GM18907 (cell line): ENCODE results near the gene INPP4B.
"Not testable (repeated sequence)": the region's sequence is repeated elsewhere in the genome, so short reads cannot be mapped to it uniquely, and the experiment has no call there.

Source experiments
- ATAC-seq: cut with Tn5 transposase; IDR thresholded peaks from one replicate; pipeline ENCODE4 v1.9.1; 2021; ENCODE audit warnings: mild to moderate bottlenecking, moderate library complexity; ENCODE audit not compliant: unreplicated experiment

Gene INPP4B

DNA sequence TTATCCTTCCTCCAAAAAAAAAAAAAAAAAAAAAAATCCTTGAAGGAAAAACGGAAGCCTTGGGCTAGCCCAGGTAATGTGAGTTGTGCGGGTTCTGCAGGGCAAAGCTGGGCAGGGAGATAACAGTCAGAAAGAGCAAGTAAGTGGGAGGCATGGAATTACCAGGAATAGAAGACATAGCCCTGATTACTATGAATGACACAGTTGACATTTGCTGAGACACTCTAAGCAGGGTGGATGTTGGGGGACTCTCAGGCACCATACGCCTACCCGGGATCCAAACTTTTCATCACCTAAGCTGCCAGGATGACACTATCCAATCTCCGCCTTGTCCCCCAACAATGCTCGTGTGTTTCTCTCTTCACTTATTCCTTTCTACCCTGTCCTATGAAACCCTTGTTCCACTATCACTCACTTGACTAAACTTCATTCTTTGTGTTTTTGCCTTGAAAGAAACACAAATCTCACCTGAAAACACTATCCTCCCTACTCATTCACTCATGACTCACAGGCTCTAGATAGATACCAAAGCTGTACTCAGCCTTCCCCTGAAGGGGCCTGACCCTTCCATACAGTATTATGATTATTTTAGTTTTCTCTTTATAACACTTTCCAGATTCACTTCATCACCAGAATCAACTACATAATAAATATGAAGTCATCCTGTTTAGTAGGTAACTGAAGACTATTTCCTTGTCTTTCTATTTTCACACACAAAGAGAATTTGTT is 158.4 kb downstream of the INPP4B start:
- no peak for ATAC-seq

DNA sequence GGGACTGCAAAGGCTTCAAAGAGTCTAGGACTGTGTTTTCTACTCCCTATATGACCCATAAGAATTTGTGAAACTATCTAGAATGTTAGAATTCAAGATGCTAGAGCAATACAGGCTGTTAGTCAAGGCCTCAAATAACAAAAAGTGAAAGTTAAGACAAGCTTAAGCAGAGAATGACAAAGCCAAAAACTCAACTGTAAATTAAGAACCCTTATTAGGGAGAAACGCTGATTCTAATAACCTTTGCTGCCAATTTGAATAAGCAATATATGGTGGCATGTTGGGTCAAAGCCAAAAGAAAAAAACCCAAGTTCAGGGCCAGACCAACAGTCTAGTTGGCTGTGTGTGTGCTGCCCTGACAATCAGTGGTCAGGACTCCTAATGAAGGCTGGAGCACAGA is 160.0 kb downstream of the INPP4B start:
- no peak for ATAC-seq

DNA sequence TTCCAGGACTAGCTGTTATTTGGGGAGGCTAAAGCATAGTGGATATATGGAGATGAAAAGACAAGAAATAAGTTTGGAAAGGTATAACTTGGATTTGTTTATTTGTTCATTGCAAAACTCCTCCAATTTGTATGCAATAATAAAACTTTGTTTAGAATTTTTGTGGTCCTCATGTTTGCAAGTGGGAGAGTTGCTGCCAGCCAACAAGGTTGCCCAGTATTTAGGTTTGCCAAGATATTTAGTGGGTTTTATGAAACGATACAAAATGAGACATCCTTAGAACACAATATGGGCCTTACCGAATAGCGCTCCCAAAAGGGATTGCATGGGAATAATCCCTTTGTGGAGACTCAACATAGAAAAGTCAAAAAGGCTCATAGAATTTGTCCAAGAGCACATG is 162.1 kb downstream of the INPP4B start:
- no peak for ATAC-seq

DNA sequence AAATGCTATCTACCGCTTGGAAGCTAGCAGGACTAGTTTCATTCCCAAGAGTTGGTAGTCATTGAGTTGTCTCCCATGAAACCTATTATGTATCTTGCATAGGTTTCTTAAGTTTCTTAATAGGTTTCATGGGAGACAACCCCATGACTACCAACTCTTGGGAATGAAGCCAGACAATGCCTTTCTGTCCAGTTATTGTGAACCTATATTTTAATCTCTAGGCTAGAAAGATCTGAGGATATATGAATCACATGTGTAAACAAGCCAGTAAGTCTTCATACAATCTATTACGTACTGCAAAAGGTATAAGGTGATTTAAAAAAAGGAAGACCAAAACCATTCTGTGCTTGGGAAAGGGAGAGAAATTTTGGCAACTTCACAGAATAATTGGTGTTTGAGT is 162.6 kb downstream of the INPP4B start:
- no peak for ATAC-seq

DNA sequence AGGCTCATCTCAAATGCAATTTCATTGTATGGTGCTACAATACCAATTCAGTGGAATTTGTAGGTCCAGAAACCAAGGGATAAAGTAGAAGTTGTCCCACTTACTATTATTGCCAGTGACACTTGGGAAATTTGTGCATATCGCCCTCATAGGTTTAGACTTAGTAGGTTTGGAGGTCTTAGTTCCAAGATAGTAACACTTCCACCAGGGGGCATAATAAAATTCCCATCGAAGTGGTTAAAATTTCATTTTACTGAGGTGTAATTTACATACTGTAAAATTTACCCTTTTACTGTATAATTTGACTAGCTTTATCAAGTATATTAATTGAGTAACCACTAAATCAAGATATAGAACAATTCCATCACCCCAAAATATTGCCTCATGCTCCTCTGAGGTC is 174.6 kb downstream of the INPP4B start:
- no peak for ATAC-seq

DNA sequence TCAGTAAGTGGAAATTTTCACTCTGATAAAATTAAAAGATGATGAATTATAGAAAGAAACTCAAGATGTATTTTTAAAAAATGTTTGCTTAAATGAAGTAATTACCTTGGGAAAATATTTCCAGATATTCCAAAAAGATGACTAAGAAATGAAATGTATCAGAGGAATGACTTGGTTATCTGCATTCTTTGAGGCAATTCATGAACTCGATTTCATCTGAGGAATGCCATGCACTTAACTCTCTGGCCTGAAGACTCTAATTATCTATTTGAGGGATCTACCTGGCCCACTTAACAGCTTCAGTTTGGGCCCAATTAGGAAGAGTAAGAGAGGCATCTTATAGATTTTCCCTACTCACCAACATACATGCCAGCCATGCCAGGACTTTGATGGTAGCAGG is 182.3 kb downstream of the INPP4B start:
- ATAC-seq = no peak

DNA sequence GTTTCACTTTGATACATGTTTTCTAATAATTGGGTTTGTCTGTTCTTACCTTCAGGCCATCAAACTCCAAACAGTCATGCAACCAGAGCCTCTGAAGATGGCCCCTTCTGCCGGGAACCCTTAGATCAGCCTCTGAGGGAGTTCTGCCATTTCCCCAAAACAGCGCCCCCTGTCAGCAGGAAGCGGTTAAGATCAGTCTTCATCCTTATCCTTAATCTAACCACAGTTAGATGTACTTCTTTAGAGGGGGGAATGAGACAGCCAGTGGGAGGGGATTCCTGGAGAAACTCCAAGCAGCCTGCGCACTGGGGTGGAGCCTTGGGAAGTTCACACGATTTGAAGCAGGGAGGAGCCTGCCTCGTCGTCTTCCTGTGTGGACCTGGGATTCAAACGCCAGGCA is 185.4 kb downstream of the INPP4B start:
- no peak for ATAC-seq

DNA sequence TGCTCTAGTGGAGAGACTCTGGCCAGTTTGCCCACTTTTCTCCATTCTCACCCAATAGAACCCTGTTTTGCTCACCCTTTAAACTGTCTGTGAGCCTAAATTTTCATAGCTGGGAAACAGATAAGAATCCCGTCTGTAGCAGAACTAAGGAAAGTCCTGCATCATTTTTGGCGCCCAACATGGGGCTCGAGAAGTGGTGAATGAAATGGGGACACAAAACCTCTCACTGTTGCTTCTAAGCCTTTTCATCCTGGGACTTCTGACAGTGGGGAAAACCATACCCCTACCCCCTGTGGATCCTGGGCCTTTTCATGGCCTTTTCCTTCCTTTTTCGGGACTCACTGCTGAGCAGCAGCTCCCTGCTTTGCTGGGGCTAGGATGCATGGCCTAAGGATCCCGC is 189.9 kb downstream of the INPP4B start:
- ATAC-seq = no peak

DNA sequence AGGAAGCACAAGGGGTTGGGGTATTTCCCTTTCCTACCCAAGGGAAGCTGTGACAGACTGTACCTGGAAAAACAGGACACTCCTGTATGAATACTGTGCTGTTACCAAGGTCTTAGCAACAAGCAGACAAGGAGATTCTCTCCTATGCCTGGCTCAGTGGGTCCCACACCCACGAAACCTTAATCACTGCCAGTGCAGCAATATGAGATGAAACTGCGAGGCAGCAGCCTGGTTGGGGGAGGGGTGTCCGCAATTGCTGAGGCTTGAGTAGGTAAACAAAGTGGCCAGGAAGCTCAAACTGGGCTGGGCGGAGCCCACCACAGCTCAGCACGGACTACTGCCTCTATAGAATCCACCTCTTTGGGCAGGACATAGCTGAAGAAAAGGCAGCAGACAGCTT is 197.7 kb downstream of the INPP4B start:
- ATAC-seq = no peak

DNA sequence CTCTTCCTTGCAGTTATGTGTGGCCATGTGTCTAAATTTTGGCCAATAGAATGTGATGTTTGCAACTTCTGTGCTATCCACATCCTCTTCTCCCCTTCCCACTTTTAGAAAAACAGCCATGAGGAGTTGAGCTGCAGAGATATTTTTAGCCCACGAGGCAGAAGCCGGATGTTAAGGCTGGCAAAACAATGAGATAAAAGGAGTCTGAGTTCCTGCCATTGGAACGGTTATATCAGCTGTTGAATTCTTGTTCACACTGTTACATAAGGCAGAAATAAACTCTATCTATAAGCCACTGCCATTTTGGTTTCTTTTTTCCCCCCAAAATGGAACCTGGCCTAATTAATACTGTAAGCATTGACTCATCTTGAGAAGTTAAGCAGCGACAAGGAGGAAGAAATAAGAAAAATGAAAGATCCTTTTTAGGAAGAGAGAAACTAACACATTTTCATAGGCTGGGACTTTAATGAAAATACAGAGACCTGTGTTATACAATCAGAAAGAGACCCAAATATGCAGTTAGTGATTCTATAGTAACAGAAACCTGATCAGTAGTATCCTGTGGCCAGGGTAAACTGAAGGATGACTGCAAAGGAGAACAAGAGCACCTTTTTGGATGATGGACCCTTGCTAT is 200.5 kb downstream of the INPP4B start:
- no peak for ATAC-seq

DNA sequence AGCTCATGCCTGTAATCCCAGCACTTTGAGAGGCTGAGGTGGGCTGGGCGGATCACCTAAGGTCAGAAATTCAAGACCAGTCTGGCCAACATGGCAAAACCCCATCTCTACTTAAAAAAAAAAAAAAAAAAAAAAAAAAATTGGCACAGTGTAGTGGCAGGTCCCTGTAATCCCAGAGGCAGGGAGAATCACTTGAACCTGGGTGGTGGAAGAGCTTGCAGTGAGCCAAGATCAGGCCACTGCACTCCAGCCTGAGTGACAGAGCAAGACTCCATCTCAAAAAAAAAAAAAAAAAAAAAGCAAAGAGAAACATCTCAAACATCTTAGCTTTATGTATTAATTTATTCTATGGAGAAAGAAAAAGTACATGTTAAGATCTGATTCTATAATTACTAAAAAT is 201.5 kb downstream of the INPP4B start:
- ATAC-seq = not testable (repeated sequence)

DNA sequence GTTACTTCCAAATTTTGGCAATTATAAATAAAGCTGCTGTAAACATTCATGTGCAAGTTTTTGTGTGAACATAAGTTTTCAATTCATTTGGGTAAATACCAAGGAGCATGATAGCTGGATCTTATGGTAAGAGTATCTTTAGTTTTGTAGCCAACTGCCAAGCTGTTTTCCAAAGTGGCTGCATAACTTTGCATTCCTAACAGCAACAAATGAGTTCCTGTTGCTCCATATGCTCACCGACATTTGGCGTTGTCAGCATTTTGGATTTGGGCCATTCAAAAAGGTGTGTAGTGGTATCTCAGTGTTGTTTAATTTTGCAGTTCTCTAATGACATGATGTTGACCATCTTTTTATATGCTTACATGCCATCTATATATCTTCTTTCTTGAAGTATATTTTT is 208.5 kb downstream of the INPP4B start:
- no peak for ATAC-seq

DNA sequence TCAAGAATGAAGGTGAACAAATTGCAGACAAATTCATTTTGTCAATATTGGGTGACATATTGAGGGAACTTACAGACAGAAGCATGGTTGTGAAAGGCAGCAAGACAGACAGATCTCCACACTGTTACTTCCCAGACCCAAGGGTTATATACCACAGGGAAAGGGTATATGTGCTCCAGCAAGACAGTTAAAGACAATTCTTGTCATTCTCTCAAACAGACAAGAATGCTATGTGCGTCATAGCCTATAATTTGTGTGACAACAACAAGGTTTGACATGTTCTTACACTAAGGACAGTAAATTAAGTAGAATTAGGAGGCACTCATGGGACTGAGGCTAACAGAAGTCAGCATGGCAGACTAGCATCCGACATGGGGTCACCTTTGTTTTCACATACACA is 214.3 kb downstream of the INPP4B start:
- ATAC-seq = no peak

DNA sequence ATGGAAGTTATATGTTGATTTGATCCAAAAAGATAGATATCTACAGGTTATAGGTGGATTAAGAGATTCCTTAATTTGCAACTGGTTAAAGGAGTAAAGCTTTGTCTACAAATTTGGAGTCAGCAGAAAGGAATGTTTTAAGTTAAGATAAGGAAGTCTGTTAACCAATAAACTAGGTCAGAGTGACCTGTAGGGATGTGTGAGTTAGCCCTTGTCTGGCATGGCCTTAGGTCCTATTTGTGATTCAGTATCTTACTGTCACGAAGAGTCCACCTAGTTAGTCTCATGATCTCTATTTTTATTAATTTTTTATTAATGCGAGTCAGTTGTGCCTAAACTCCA is 230.8 kb downstream of the INPP4B start:
- no peak for ATAC-seq

DNA sequence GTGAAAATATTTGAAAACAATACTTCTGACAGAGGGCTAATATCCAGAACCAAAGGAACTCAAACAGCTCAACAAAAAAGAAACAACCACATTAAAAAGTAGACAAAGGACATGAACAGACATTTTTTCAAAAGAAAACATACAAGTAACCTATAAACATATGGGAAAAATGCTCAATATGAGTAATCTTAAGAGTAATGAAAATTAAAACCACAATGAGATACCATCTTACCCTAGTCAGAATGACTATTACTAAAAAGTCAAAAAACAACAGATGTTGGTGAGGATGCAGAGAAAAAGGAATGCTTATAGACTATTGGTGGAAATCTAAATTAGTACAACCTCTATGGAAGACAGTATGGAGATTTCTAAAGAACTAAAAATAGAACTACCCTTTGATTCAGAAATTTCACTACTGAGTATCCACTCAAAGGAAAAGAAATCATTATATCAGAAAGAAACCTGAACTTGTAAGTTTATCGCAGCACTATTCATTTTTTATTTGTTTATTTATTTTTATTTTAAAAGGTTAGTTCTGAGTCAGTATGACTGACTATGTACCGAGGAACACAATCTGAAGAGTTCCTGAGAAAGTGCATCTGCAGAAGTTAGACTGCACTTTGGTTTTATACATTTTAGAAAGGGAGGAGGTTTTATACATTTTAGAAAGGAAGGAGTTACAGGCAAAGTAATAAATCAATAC is 231.3 kb downstream of the INPP4B start:
- no peak for ATAC-seq

DNA sequence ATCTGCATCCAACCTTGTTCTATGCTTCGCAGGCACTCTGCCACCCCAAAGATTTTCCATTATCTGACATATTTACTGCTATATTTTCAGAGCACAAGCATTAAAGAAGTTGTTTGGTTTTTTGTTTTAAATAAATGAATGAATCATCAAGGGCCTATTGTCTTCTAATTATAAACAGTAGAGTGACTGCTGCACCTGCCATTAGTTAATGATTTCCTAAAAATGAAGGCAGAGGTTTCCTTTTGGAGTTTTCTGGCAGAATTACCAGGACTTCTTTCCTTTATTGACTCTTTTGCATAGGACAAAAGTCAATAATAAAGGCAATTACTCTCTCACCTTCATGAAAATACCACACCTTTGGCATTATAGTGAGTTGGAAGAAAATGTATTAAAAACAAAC is 238.1 kb downstream of the INPP4B start:
- ATAC-seq = no peak

DNA sequence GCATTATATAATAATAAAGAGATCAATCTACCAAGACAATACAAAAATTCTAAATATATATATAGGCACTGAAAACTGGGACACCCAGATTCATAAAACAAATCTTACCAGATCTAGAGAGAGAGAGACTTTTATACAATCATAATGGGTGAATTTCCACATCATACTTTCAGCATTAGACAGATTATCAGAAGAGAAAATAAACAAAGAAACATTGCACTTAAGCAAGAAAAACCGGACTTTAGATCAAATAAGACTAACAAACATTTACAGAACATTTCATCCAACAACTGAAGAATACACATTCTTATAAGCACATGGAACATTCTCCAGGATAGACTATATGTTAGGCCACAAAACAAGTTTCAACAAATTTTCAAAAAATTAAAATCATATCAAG is 245.1 kb downstream of the INPP4B start:
- no peak for ATAC-seq

DNA sequence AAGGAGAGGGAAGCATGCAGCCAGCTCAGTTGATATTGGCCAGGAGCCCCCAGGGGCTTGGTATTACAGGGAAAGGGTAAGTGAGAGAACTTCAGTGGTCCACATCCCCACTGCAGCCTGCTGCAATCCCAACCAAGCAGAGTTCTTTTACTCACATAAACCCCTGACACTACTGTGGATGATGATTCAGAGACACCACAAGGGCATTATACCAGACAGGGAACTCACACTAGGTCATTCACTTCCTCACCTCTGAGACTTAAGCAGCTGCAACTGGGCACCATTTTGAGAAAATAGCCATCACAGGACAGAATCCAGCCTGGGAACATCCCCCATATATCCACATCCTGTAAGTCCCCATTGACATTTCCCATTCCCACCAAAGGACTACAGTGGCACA is 248.0 kb downstream of the INPP4B start:
- ATAC-seq = no peak

DNA sequence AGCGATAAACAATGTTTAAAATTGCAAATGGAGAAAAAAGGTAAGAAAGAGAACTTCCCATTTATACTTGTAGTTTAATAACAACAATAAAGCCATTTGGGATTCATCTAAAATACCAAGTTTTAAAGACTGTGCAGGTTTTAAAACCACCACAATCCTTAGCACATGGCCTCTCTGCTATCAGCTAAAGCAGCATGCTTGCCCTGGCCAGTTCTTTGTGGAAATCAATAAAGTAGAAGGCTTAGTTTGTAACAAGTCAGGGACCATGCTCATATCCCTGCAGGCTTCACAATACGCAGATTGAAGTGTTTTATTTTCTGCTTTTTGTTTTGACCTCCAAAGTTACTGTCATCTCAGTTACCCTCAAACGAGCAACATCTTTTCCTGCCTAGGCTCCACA is 249.5 kb downstream of the INPP4B start:
- no peak for ATAC-seq

DNA sequence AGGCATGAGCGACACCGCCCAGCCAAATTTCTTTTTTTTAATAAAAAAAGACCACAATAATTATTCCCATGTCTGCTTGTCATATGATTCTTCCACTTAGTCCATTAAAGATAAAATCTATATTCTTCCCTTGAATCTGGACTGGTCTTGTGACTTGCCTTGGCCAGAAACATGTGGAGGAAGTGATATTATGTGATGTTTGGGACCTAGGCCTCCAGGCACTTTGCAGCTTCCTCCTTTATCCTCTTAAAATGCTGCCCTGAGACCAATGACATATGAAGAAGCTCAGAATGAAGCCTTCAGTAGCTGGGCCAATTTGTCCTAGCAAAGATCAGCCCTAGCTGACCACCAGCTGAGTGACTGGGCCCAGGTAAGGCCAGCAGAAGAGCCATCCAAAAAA is 250.0 kb downstream of the INPP4B start:
- no peak for ATAC-seq

DNA sequence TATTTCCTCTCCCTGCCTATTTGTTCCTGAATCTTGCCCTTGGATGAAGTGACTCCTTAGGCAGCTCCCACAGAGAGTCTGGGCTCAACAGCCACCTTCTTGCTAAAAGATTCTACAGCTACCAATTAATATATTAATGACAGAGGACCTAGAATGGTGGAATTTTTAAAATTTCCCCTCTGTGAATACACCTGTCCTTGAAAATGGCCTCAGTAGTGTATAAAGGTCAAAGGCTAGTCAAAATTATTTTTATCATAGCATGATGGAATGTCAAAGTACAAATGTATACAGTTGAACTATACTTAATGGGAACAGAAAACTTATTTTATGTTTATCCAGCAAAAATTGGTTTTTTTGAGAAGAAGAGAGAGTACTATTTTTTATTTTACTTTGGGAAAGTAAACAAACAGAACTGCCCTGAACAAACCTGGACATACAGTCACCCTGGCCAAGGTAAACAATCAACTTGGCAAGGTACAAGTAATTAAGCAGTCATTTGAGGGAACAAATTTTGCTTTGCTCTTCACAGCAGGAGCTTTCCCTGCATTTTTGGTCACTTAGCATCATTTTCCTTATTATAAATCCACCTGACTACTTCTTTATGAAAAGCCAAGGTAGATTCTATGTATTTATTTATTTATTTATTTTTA is 250.8 kb downstream of the INPP4B start:
- ATAC-seq = no peak

DNA sequence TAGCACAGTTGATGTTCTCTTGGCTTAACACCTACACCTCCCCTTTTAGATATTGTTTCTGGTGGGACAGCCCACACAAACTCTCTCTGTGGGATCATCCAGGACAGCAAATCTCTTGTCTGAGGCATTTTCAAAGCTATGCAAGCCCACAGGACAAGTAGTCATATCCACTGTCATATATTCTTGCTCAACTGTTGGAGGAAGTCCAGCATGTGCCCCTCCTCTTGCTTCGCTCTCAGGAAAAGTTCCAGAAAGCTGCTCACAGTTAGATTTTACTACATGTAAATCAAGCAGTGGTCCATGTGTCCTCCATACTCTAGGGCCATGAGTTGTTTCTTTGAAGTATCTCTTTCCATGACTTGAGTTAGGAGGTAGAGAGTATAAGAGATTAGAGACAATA is 260.7 kb downstream of the INPP4B start:
- no peak for ATAC-seq
